VCaP (cell line): ENCODE results near the gene VCPKMT.
A peak's percentile ranks its signal among the peaks of the same experiment; 100 is the strongest.

Experiments
- H3K27ac ChIP-seq: fragments of 450-650 bp; 2 replicates; pipeline ENCODE4 v1.5.1; 2017
- CTCF ChIP-seq: fragments of 450-650 bp; conservative IDR thresholded peaks from 2 replicates; pipeline ENCODE4 v1.5.1; 2017; ENCODE audit warnings: mild to moderate bottlenecking, moderate library complexity

VCPKMT gene

GRCh38 chr14:50106178-50106577, 10.2 kb downstream of the VCPKMT start:
- no peak overlapping the region for H3K27ac ChIP-seq
- no peak for TF ChIP-seq CTCF

GRCh38 chr14:50103558-50103957, 12.8 kb downstream of the VCPKMT start:
- no peak overlapping the region for H3K27ac ChIP-seq
- no peak for TF ChIP-seq CTCF

DNA sequence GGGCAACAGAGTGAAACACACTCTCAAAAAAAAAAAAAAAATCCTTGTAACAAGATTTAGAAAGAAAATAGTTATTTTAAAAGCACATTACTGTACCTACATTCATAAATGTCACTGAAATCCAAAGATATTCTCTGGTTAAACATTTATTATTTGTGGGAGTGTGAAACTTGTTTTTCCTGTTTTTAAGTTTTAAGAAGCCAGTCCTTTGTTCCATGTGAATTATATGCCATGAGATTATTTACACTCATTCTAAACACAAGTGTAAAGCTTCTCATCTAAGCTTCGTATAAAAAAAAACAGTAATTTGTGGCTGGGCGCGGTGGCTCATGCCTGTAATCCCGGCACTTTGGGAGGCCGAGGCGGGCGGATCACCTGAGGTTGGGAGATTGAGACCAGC, 15.0 kb downstream of the VCPKMT start:
- peak overlapping the region; percentile 56 for H3K27ac ChIP-seq
- TF ChIP-seq CTCF = no peak

DNA sequence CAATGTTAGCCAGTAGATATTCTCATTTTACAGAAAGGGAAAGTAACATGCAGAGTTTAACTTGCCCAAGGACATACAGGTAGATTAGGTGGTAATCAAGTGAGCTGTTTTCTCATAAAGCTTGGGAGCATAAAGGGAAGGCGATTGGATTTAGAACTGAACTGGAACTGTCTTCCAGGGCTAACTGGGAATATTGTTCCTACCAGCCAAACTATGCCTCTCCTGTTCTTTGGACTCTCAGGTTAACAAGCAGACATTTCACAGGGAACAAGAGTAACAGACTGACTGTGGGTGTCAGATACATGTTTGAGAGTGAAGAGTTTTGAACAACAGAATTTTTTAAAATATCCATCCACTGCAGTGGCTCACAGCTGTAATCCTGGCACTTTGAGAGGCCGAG, 15.6 kb downstream of the VCPKMT start:
- no peak for TF ChIP-seq CTCF
- H3K27ac ChIP-seq = peak overlapping the region; percentile 56; the same call in 1 of the 2 replicates

- H3K27ac ChIP-seq = no peak overlapping the region
- no peak for TF ChIP-seq CTCF
Observed at GRCh38 chr14:50099335-50099734, 17.0 kb downstream of the VCPKMT start.

- H3K27ac ChIP-seq = no peak overlapping the region
- no peak for TF ChIP-seq CTCF
Observed at GRCh38 chr14:50095895-50096294, 20.5 kb downstream of the VCPKMT start.

DNA sequence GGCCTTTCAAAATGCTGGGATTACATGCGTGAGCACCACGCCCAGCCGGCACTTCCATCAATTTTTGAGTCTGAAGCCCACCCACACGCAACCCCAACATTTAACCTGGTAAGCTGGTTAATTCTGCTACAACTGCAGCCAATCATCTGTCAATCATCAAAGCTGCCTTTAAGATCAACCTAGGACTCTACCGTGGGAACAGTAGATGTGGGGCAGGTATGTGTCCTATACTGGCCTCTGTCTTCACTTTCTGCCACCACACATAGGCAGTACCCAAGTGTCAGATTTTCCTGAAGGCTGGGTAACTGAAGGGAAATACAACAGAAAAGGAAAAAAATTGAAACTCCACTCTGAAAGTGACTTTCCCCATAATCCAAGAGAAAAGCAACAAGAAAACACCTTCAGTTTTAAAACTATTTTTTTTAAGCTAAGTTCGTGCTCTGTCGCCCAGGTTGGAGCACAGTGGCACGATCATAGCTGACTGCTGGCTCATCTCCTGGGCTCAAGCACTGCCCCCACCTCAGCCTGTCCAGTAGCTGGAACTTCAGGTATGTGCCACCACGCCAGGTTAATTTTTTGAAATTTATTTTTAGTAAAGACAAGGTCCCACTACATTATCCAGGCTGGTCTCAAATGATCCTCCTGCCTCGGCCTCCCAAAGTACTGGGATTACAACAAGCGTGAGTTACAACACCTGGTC, 22.2 kb downstream of the VCPKMT start:
- no peak for TF ChIP-seq CTCF
- no peak overlapping the region for H3K27ac ChIP-seq
